SK-N-MC (cell line): ENCODE results near the gene RPS6KB2.
"Not testable (repeated sequence)": the region's sequence is repeated elsewhere in the genome, so short reads cannot be mapped to it uniquely, and the experiment has no call there.

Experiments
- EZH2 ChIP-seq: fragments of 200-600 bp; sonication (generic); IDR thresholded peaks from one replicate; pipeline ENCODE4 v1.6.1; 2017; ENCODE audit warnings: antibody characterized with exemption
- FOXP2 ChIP-seq: optimal IDR thresholded peaks from 2 replicates; pipeline ENCODE3; 2011; ENCODE audit warnings: mild to moderate bottlenecking, moderate library complexity; ENCODE audit not compliant: insufficient read depth; ENCODE audit errors: extremely low read length, control extremely low read depth

DNA sequence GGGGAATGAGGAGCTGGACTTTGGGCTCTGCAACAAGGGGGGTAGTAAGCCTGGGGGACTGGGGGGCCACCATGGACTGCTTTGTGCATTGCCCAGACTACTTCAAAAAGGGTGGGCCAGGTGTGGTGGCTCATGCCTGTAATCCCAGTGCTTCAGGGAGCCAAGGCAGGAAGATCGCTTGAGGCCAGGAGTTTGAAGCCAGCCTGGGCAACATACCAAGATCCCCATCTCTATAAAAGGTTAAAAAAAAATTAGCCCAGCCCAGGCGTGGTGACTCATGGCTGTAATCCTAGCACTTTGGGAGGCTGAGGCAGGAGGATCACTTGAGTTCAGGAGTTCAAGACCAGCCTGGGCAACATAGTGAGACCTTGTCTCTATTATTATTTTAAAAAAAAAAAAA is 37.2 kb downstream of the RPS6KB2 start:
- not testable (repeated sequence) for TF ChIP-seq EZH2, FOXP2
